PC-3 (cell line): ENCODE results near the gene SSH3. TPM values are rescaled to one million over a fixed set of nuclear protein-coding genes. Genes with fewer than 3 reads are reported as not detected.

Experiments
- ATAC-seq: fragments of 200-7000 bp; cut with Tn5 transposase; 2 replicates; pipeline ENCODE4 v1.9.1; 2020; ENCODE audit warnings: mild to moderate bottlenecking, moderate library complexity
- BruUV-seq: library from RNA; stranded (reverse); fragments of 400-500 nt; replicated peaks from 2 replicates; lab custom pipeline; 2021; lab: Mats Ljungman, UMichigan
- CTCF ChIA-PET: fragments of 300-600 bp; sonication (Branson Sonifier 250); formaldehyde crosslinking; loops from one replicate; lab custom pipeline; 2022; ENCODE audit warnings: antibody characterized with exemption; lab: Charles Lee
- POLR2A ChIA-PET: fragments of 300-600 bp; sonication (Branson Sonifier 250); formaldehyde crosslinking; loops from one replicate; lab custom pipeline; 2022; ENCODE audit warnings: antibody characterized with exemption; ENCODE audit not compliant: unreplicated experiment; lab: Charles Lee
- DNase-seq: peaks from one replicate; pipeline ENCODE4 v3.0.0-alpha.2; 2015
- H2AFZ ChIP-seq: fragments of 300-600 bp; sonication (generic); 2 replicates; pipeline ENCODE4 v1.6.0; 2016; ENCODE audit warnings: antibody characterized with exemption, low read length
- H3F3A ChIP-seq: fragments of 300-600 bp; sonication (generic); one replicate; pipeline ENCODE4 v1.6.0; 2017; ENCODE audit warnings: antibody characterized with exemption, low read length, control low read depth, mild to moderate bottlenecking; ENCODE audit not compliant: unreplicated experiment
- H3K27ac ChIP-seq: fragments of 300-600 bp; sonication (generic); 2 replicates; pipeline ENCODE4 v1.5.1; 2016; ENCODE audit warnings: mild to moderate bottlenecking, low read length
- H3K27me3 ChIP-seq: fragments of 300-600 bp; sonication (generic); 2 replicates; pipeline ENCODE4 v1.6.1; 2016; ENCODE audit warnings: low read length, mixed read lengths
- H3K36me3 ChIP-seq: fragments of 300-600 bp; sonication (generic); 2 replicates; pipeline ENCODE4 v1.6.1; 2016; ENCODE audit warnings: low read depth, mixed run types, low read length, mixed read lengths
- H3K4me1 ChIP-seq: fragments of 300-600 bp; sonication (generic); 2 replicates; pipeline ENCODE4 v1.5.1; 2016; ENCODE audit warnings: low read length; ENCODE audit not compliant: insufficient read depth
- H3K4me2 ChIP-seq: fragments of 300-600 bp; sonication (generic); 2 replicates; pipeline ENCODE4 v1.6.0; 2016; ENCODE audit warnings: low read length
- H3K4me3 ChIP-seq: fragments of 300-600 bp; sonication (generic); 2 replicates; pipeline ENCODE4 v1.5.1; 2016; ENCODE audit warnings: mild to moderate bottlenecking, low read length, mixed read lengths
- H3K79me2 ChIP-seq: fragments of 300-600 bp; sonication (generic); 2 replicates; pipeline ENCODE4 v1.6.1; 2017; ENCODE audit warnings: low read length, mixed read lengths
- H3K9ac ChIP-seq: fragments of 300-600 bp; sonication (generic); 2 replicates; pipeline ENCODE4 v1.6.0; 2016; ENCODE audit warnings: mild to moderate bottlenecking, low read length
- H3K9me2 ChIP-seq: fragments of 300-600 bp; sonication (generic); replicated peaks from 2 replicates; pipeline ENCODE4 v1.6.1; 2016; ENCODE audit warnings: mixed run types, low read length, mixed read lengths
- H3K9me3 ChIP-seq: fragments of 300-600 bp; sonication (generic); 2 replicates; pipeline ENCODE4 v1.6.1; 2016; ENCODE audit warnings: low read length, mixed read lengths
- H4K20me1 ChIP-seq: fragments of 300-600 bp; sonication (generic); 2 replicates; pipeline ENCODE4 v1.6.1; 2016; ENCODE audit warnings: low read length, mixed read lengths
- EZH2 ChIP-seq: fragments of 300-600 bp; sonication (generic); IDR thresholded peaks from one replicate; pipeline ENCODE4 v1.6.1; 2017; ENCODE audit warnings: antibody characterized with exemption, mild to moderate bottlenecking, low read length; ENCODE audit not compliant: unreplicated experiment
- EZH2phosphoT487 ChIP-seq: fragments of 300-600 bp; sonication (generic); IDR thresholded peaks from 2 replicates; pipeline ENCODE4 v1.6.1; 2018; ENCODE audit warnings: mild to moderate bottlenecking, antibody characterized with exemption, low read length, borderline replicate concordance
- intact Hi-C: fragments of 100-400 bp; cut with micrococcal nuclease; formaldehyde crosslinking; loops from 2 replicates; pipeline ENCODE4 v1.9.0; 2023
- total RNA-seq: library from RNA; depleted of rRNA; stranded (reverse); fragments of >200 nt; gene quantifications from 2 replicates; pipeline ENCODE4 v1.2.3, GENCODE V29; 2014
- TF ChIP-seq, protein P1 (sequence below): fragments of 300-600 bp; sonication (generic); conservative IDR thresholded peaks from 2 replicates; pipeline ENCODE4 v1.5.1; 2017; ENCODE audit warnings: antibody characterized with exemption, low read depth, mild to moderate bottlenecking, low read length

The SSH3 gene
- total RNA-seq, 1 experiment from 2014 or later: 35.1 TPM

- Histone ChIP-seq H3K4me3 (peak overlapping the region; percentile 83), H3K27me3 (no peaks in the 10 kb centered on the region), H3K4me1 (peaks cover 39% of the 10 kb centered on the region), H3K27ac (peak overlapping the region; percentile 89), H3K9me3 (no peaks in the 10 kb centered on the region), H3K9ac (peak overlapping the region; percentile 88), H3F3A (no peaks in the 10 kb centered on the region), H4K20me1 (peaks cover under 1% of the 10 kb centered on the region; the same call in 1 of the 2 replicates), H2AFZ (peak overlapping the region; percentile 79), H3K36me3 (peaks cover 23% of the 10 kb centered on the region; the same call in 1 of the 2 replicates), H3K9me2 (no peaks in the 10 kb centered on the region), H3K79me2 (peaks cover 30% of the 10 kb centered on the region), H3K4me2 (peak overlapping the region; percentile 93)
- ATAC-seq (peak; percentile 63), DNase-seq (peak; percentile 85)
- POLR2A ChIA-PET: interaction anchor here (0.6 to 1.0 kb wide), 2 partner anchors 15 to 85 kb away, joined by 3 to 4 read pairs; partner anchors contain the start of gene SSH3
- CTCF ChIA-PET: no interaction called here
- intact Hi-C loops: loop anchor here (1.0 kb wide), 1 partner anchor 29 kb away; no protein-coding TSS in a partner anchor
- TF ChIP-seq, protein P1, sequence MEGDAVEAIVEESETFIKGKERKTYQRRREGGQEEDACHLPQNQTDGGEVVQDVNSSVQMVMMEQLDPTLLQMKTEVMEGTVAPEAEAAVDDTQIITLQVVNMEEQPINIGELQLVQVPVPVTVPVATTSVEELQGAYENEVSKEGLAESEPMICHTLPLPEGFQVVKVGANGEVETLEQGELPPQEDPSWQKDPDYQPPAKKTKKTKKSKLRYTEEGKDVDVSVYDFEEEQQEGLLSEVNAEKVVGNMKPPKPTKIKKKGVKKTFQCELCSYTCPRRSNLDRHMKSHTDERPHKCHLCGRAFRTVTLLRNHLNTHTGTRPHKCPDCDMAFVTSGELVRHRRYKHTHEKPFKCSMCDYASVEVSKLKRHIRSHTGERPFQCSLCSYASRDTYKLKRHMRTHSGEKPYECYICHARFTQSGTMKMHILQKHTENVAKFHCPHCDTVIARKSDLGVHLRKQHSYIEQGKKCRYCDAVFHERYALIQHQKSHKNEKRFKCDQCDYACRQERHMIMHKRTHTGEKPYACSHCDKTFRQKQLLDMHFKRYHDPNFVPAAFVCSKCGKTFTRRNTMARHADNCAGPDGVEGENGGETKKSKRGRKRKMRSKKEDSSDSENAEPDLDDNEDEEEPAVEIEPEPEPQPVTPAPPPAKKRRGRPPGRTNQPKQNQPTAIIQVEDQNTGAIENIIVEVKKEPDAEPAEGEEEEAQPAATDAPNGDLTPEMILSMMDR: 0 out of 2 replicates have a peak, but pooled peaks have one; percentile 15
- no peak for TF ChIP-seq EZH2
- BruUV-seq: no TSS peak
Measured at GRCh38 chr11:67288452-67289225, 14.7 kb upstream of the SSH3 start.

- Histone ChIP-seq H3K27ac (peak within 1 kb of the TSS; percentile 89), H4K20me1 (peaks cover 4% of the 10 kb centered on the region; the same call in 1 of the 2 replicates), H3K4me1 (peaks cover 44% of the 10 kb centered on the region), H3K4me3 (peak within 1 kb of the TSS; percentile 85), H3K9ac (peak within 1 kb of the TSS; percentile 88), H2AFZ (peak within 1 kb of the TSS; percentile 79), H3K79me2 (peaks cover 36% of the 10 kb centered on the region), H3K36me3 (peaks cover 23% of the 10 kb centered on the region; the same call in 1 of the 2 replicates), H3K4me2 (peak within 1 kb of the TSS; percentile 93), H3F3A (no peaks in the 10 kb centered on the region), H3K27me3 (no peaks in the 10 kb centered on the region), H3K9me3 (no peaks in the 10 kb centered on the region), H3K9me2 (no peaks in the 10 kb centered on the region)
- ATAC-seq (peak; percentile 42), DNase-seq (no peak)
- intact Hi-C loops: no loop called here
- ChIA-PET POLR2A (interaction anchor here (0.6 kb wide), 1 partner anchor 85 kb away, joined by 4 read pairs; no protein-coding TSS in a partner anchor), CTCF (no interaction called here)
- no TSS peak for BruUV-seq
- no peak for TF ChIP-seq EZH2phosphoT487
- TF ChIP-seq EZH2: no peak
- TF ChIP-seq, protein P1: no peak
Measured at GRCh38 chr11:67289226-67289650, 14.1 kb upstream of the SSH3 start, which contains the start of gene ANKRD13D. TSS of gene ANKRD13D (plus strand) at chr11:67289303. CDS start at chr11:67289461, 158 bp downstream.
